Neuronal stem cell (in vitro differentiated cells): ENCODE measurements around the gene ZNF845.
"Not testable (repeated sequence)": the region's sequence is repeated elsewhere in the genome, so short reads cannot be mapped to it uniquely, and the experiment has no call there.

ENCODE experiments used
- DNase-seq: peaks from one replicate; pipeline ENCODE4 v3.0.0-alpha.2; 2013; ENCODE audit warnings: low spot score
- H2AFZ ChIP-seq: one replicate; pipeline ENCODE4 v1.6.1; 2013; ENCODE audit warnings: mild to moderate bottlenecking, low read length, inconsistent platforms
- H2AK5ac ChIP-seq: 2 replicates; pipeline ENCODE4 v1.6.1; 2013; ENCODE audit warnings: low read depth, mild to moderate bottlenecking, inconsistent platforms, low read length, moderate library complexity, mixed read lengths
- H2BK120ac ChIP-seq: 2 replicates; pipeline ENCODE4 v1.6.1; 2013; ENCODE audit warnings: low read depth, mild to moderate bottlenecking, inconsistent platforms, low read length, moderate library complexity, mixed read lengths
- H2BK12ac ChIP-seq: one replicate; pipeline ENCODE4 v1.6.1; 2013; ENCODE audit warnings: low read length, inconsistent platforms
- H2BK15ac ChIP-seq: 2 replicates; pipeline ENCODE4 v1.6.1; 2013; ENCODE audit warnings: mild to moderate bottlenecking, low read length, inconsistent platforms, mixed read lengths
- H2BK5ac ChIP-seq: one replicate; pipeline ENCODE4 v1.6.1; 2013; ENCODE audit warnings: inconsistent platforms, mild to moderate bottlenecking, low read length, moderate library complexity
- H3K14ac ChIP-seq: one replicate; pipeline ENCODE4 v1.6.1; 2013; ENCODE audit warnings: low read length, inconsistent platforms
- H3K18ac ChIP-seq: 2 replicates; pipeline ENCODE4 v1.6.1; 2013; ENCODE audit warnings: low read length, inconsistent platforms
- H3K23ac ChIP-seq: 2 replicates; pipeline ENCODE4 v1.6.1; 2013; ENCODE audit warnings: low read depth, mild to moderate bottlenecking, mixed read lengths, low read length, inconsistent platforms; ENCODE audit not compliant: poor library complexity
- H3K27ac ChIP-seq: replicated peaks from 3 replicates; pipeline ENCODE4 v1.5.1; 2013; ENCODE audit warnings: low read length, inconsistent platforms
- H3K27me3 ChIP-seq, 3 experiments: 2 replicates each; pipeline ENCODE4 v1.6.1; 2013; ENCODE audit warnings: low read length in 3 of 3, mild to moderate bottlenecking in 2 of 3, inconsistent platforms in 1 of 3, low read depth in 1 of 3, mixed read lengths in 1 of 3, moderate library complexity in 1 of 3; ENCODE audit not compliant: control insufficient read depth in 3 of 3, insufficient read depth in 3 of 3
- H3K36me3 ChIP-seq, 2 donors: replicated peaks in 1 of 2; 2 replicates each; pipeline ENCODE4 v1.6.1; 2013; ENCODE audit warnings: low read length in 2 of 2; ENCODE audit not compliant: control insufficient read depth in 2 of 2, insufficient read depth in 2 of 2
- H3K4ac ChIP-seq: 2 replicates; pipeline ENCODE4 v1.6.1; 2013; ENCODE audit warnings: inconsistent platforms, mild to moderate bottlenecking, low read length, moderate library complexity
- H3K4me1 ChIP-seq, 2 donors: 1 replicate in 1 of 2; 2 replicates in 1 of 2; pipeline ENCODE4 v1.6.1; 2013; ENCODE audit warnings: low read length in 2 of 2, low read depth in 1 of 2; ENCODE audit not compliant: control insufficient read depth in 2 of 2, insufficient read depth in 1 of 2
- H3K4me2 ChIP-seq: one replicate; pipeline ENCODE4 v1.6.1; 2013; ENCODE audit warnings: mild to moderate bottlenecking, low read length, inconsistent platforms; ENCODE audit not compliant: insufficient read depth, poor library complexity, severe bottlenecking
- H3K4me3 ChIP-seq, 2 donors: 2 replicates each; pipeline ENCODE4 v1.5.1; 2013; ENCODE audit warnings: low read length in 2 of 2, mild to moderate bottlenecking in 2 of 2, inconsistent platforms in 1 of 2, moderate library complexity in 1 of 2
- H3K79me1 ChIP-seq: one replicate; pipeline ENCODE4 v1.6.1; 2013; ENCODE audit warnings: low read depth, mild to moderate bottlenecking, inconsistent platforms, low read length, moderate library complexity
- H3K9ac ChIP-seq: one replicate; pipeline ENCODE4 v1.6.1; 2013; ENCODE audit warnings: mild to moderate bottlenecking, low read depth, low read length, inconsistent platforms; ENCODE audit not compliant: poor library complexity
- H3K9me3 ChIP-seq, 2 donors: replicated peaks in 1 of 2; 2 replicates each; pipeline versions ENCODE3 to v1.6.1; 2013; ENCODE audit warnings: low read length in 2 of 2, mild to moderate bottlenecking in 2 of 2, inconsistent platforms in 1 of 2, low read depth in 1 of 2, mixed read lengths in 1 of 2, moderate library complexity in 1 of 2; ENCODE audit not compliant: control insufficient read depth in 2 of 2, insufficient read depth in 1 of 2
- H4K8ac ChIP-seq: one replicate; pipeline ENCODE4 v1.6.1; 2013; ENCODE audit warnings: low read depth, mild to moderate bottlenecking, inconsistent platforms, low read length, moderate library complexity
- H4K91ac ChIP-seq: one replicate; pipeline ENCODE4 v1.6.1; 2013; ENCODE audit warnings: low read length, low read depth, mild to moderate bottlenecking, inconsistent platforms; ENCODE audit not compliant: poor library complexity
- WGBS, 2 donors: extraction: QIAGEN DNeasy Blood & Tissue Kit; methylation state at CpG; one replicate each; pipeline ENCODE4 v1.1.7; 2013; ENCODE audit warnings: missing lambda C conversion rate in 2 of 2, mixed read lengths in 1 of 2; ENCODE audit not compliant: insufficient read length in 2 of 2, insufficient replicate concordance in 1 of 2; ENCODE audit errors: extremely low coverage in 2 of 2; 5-methylcytosine and 5-hydroxymethylcytosine counted together

The ZNF845 gene

GRCh38 chr19:53344403-53344802 lies 10.9 kb downstream of the ZNF845 start:
- H2BK15ac ChIP-seq, H3K9ac ChIP-seq, H3K14ac ChIP-seq, DNase-seq, H3K79me1 ChIP-seq, H3K27ac ChIP-seq, H3K4me3 ChIP-seq, H4K91ac ChIP-seq, H3K4me2 ChIP-seq, H2AK5ac ChIP-seq, H2BK5ac ChIP-seq, H4K8ac ChIP-seq, H3K4ac ChIP-seq, H3K27me3 ChIP-seq, H2BK12ac ChIP-seq, H2BK120ac ChIP-seq, H3K23ac ChIP-seq, H3K18ac ChIP-seq, H3K4me1 ChIP-seq, H2AFZ ChIP-seq: not testable (repeated sequence)
- H3K9me3 ChIP-seq, result peaks cover 4 to 56% of the 10 kb centered on the region in 2 donors
- peaks cover 16 to 96% of the 10 kb centered on the region in 2 donors for H3K36me3 ChIP-seq
- WGBS, 2 donors, result no CpG with 5 or more reads among the region's 4 CpGs

- Histone ChIP-seq H3K4me3 (no peak overlapping the region), H3K4ac (no peak overlapping the region), H4K8ac (no peak overlapping the region), H3K4me1 (no peaks in the 10 kb centered on the region), H2AK5ac (no peak overlapping the region), H3K9ac (no peak overlapping the region), H3K27ac (no peak overlapping the region), H3K18ac (no peak overlapping the region), H3K27me3 (no peaks in the 10 kb centered on the region), H3K36me3 (peaks cover 17 to 44% of the 10 kb centered on the region in 2 donors), H3K4me2 (no peak overlapping the region), H4K91ac (no peak overlapping the region), H3K14ac (no peak overlapping the region), H2BK12ac (no peak overlapping the region), H2AFZ (no peak overlapping the region), H2BK15ac (no peak overlapping the region), H2BK120ac (no peak overlapping the region), H3K9me3 (peaks cover 18 to 65% of the 10 kb centered on the region in 2 donors), H3K79me1 (no peaks in the 10 kb centered on the region), H2BK5ac (no peak overlapping the region), H3K23ac (no peak overlapping the region)
- no CpG with 5 or more reads among the region's 1 CpG for WGBS, 2 donors
- no peak for DNase-seq
These were observed 22.2 kb downstream of the ZNF845 start for GRCh38 chr19:53355739-53356138.

GRCh38 chr19:53357821-53358581 lies 24.5 kb downstream of the ZNF845 start:
- Histone ChIP-seq H3K9me3 (peaks cover 10 to 42% of the 10 kb centered on the region in 2 donors), H2BK120ac (no peak overlapping the region), H3K18ac (no peak overlapping the region), H2BK5ac (no peak overlapping the region), H2BK12ac (no peak overlapping the region), H3K79me1 (no peaks in the 10 kb centered on the region), H3K4me1 (no peaks in the 10 kb centered on the region), H3K27ac (no peak overlapping the region), H3K23ac (no peak overlapping the region), H4K8ac (no peak overlapping the region), H3K27me3 (no peaks in the 10 kb centered on the region), H3K4ac (no peak overlapping the region), H3K36me3 (peaks cover under 1 to 22% of the 10 kb centered on the region in 2 donors), H2BK15ac (no peak overlapping the region), H2AFZ (no peak overlapping the region), H3K14ac (no peak overlapping the region), H2AK5ac (no peak overlapping the region), H4K91ac (no peak overlapping the region), H3K4me3 (no peak overlapping the region), H3K9ac (no peak overlapping the region), H3K4me2 (no peak overlapping the region)
- WGBS, 2 donors, result no CpG with 5 or more reads among the region's 35 CpGs
- no peak for DNase-seq

GRCh38 chr19:53360056-53360455 lies 26.5 kb downstream of the ZNF845 start:
- not testable (repeated sequence) for H3K27ac ChIP-seq, H3K36me3 ChIP-seq, H3K23ac ChIP-seq, H2BK120ac ChIP-seq, H2BK15ac ChIP-seq, H2BK5ac ChIP-seq, H3K14ac ChIP-seq, H2AK5ac ChIP-seq, DNase-seq, H2BK12ac ChIP-seq, H4K91ac ChIP-seq, H3K4me1 ChIP-seq, H3K4me3 ChIP-seq, H4K8ac ChIP-seq, H3K4me2 ChIP-seq, H3K9ac ChIP-seq, H3K4ac ChIP-seq, H3K27me3 ChIP-seq, H3K79me1 ChIP-seq, H3K18ac ChIP-seq, H2AFZ ChIP-seq
- WGBS, 2 donors, result no CpG with 5 or more reads among the region's 10 CpGs
- peaks cover 8 to 26% of the 10 kb centered on the region in 2 donors for H3K9me3 ChIP-seq
